Measurements from ENCODE around the gene PLB1.

DNA sequence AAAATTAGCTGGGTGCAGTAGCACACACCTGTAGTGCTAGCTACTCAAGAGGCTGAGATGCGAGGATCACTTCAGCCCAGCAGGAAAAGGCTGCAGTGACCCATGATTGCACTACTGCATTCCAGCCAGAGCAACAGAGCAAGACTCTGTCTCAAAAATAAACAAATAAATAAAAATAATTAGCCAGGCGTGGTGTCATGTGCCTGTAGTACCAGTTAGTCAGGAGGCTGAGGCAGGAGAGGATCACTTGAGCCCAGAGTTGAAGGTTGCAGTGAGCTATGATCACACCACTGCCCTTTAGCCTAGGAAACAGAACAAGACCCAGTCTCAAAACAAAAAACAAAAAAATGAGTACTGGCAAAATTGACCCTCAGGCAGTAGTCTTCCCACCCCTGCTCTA is 193.9 kb downstream of the PLB1 start:
- TF ChIP-seq, protein P1, sequence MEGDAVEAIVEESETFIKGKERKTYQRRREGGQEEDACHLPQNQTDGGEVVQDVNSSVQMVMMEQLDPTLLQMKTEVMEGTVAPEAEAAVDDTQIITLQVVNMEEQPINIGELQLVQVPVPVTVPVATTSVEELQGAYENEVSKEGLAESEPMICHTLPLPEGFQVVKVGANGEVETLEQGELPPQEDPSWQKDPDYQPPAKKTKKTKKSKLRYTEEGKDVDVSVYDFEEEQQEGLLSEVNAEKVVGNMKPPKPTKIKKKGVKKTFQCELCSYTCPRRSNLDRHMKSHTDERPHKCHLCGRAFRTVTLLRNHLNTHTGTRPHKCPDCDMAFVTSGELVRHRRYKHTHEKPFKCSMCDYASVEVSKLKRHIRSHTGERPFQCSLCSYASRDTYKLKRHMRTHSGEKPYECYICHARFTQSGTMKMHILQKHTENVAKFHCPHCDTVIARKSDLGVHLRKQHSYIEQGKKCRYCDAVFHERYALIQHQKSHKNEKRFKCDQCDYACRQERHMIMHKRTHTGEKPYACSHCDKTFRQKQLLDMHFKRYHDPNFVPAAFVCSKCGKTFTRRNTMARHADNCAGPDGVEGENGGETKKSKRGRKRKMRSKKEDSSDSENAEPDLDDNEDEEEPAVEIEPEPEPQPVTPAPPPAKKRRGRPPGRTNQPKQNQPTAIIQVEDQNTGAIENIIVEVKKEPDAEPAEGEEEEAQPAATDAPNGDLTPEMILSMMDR (conservative IDR thresholded peaks at IDR 0.05; ENCODE audit: low read length): no peak
- TF ChIP-seq EZH2phosphoT487 (IDR thresholded peaks at IDR 0.05; ENCODE audit: borderline replicate concordance, low read depth, low read length): no peak
